ENCODE results near the gene SAC3D1.

SAC3D1 gene

DNA sequence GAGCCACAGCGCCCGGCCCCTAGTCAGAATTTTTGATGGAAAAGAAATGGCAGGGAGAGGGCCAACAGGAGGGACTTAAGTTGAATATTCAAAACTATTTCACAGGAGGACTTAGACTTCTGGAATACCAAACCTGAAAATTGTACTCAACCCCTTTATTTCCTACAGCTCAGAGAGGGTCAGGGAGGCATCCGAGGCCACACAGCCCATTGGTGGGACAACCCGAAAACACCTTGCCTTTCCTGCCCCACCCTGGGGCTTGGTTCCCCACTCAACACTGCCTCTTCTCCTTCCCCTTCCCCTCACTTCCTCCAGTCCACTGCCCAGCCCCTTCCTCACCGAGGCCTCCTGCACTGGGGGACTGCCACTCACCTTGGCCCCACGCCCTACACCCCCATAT lies 16.0 kb downstream of the SAC3D1 start:
- Histone ChIP-seq H3K36me3 (ENCODE audit: control insufficient read depth in 1 of 2, insufficient read depth in 2 of 2, low read length in 2 of 2) (no peaks in the 10 kb centered on the region), H2AK5ac (ENCODE audit: low read length) (no peak overlapping the region), H2BK5ac (ENCODE audit: low read depth, low read length, poor library complexity) (no peak overlapping the region), H3K9ac (ENCODE audit: low read length) (no peak overlapping the region), H3K4me1 (ENCODE audit: control insufficient read depth in 1 of 2, insufficient read depth in 2 of 2, low read length in 2 of 2) (no peaks in the 10 kb centered on the region), H3K4me2 (ENCODE audit: low read length) (no peak overlapping the region), H3K18ac (ENCODE audit: low read length) (no peak overlapping the region), H3K79me1 (ENCODE audit: low read length) (no peaks in the 10 kb centered on the region), H4K12ac (ENCODE audit: low read depth, low read length) (no peak overlapping the region), H3K27ac (ENCODE audit: low read depth, low read length) (no peak overlapping the region), H3K79me2 (ENCODE audit: control insufficient read depth, insufficient read depth, low read length, poor library complexity) (no peaks in the 10 kb centered on the region), H3K4me3 (ENCODE audit: low read depth, low read length) (no peak overlapping the region), H3K23ac (ENCODE audit: low read length) (no peak overlapping the region), H3K14ac (ENCODE audit: low read length) (no peak overlapping the region), H2BK120ac (ENCODE audit: insufficient read depth, low read length, poor library complexity) (no peak overlapping the region), H3K4ac (ENCODE audit: low read depth, low read length) (no peak overlapping the region), H3K9me3 (ENCODE audit: insufficient read depth, low read depth, low read length) (peaks cover 3% of the 10 kb centered on the region), H4K91ac (ENCODE audit: low read depth, low read length) (no peak overlapping the region), H4K8ac (ENCODE audit: low read depth, low read length) (no peak overlapping the region), H3K27me3 (ENCODE audit: insufficient read depth, low read length) (no peaks in the 10 kb centered on the region), H2AFZ (ENCODE audit: insufficient read depth, low read length, poor library complexity) (no peak overlapping the region), H2BK12ac (ENCODE audit: low read length) (no peak overlapping the region)
- no CpG with 5 or more reads among the region's 6 CpGs for WGBS (ENCODE audit: extremely low coverage, insufficient coverage, insufficient read length)
- DNase-seq: no peak

DNA sequence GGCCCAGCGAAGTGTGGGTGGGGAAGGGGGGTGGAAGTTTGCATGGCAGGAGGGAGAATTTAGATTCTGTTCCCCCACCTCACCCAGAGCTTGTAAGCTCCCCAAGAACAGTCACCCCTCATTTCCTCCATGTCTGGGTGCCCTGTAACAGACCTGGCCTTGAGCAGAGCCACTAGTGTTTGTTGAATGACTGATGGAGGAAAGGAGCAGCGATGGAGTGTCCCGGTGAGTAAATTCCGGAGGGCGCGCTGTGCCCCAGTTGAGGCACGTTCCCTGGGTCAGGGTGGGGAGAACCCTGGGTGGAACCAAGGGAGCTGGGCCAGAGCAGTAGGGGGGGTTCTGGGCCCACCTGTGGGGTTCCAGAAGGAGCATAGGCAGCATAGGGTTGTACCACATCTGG lies 16.5 kb downstream of the SAC3D1 start:
- no peaks in the 10 kb centered on the region for H3K27me3 ChIP-seq (ENCODE audit: insufficient read depth, low read length)
- H2BK120ac ChIP-seq (ENCODE audit: insufficient read depth, low read length, poor library complexity): no peak overlapping the region
- H3K9ac ChIP-seq (ENCODE audit: low read length): no peak overlapping the region
- no peak overlapping the region for H2AFZ ChIP-seq (ENCODE audit: insufficient read depth, low read length, poor library complexity)
- no peaks in the 10 kb centered on the region for H3K79me1 ChIP-seq (ENCODE audit: low read length)
- H4K8ac ChIP-seq (ENCODE audit: low read depth, low read length): no peak overlapping the region
- H2BK5ac ChIP-seq (ENCODE audit: low read depth, low read length, poor library complexity): no peak overlapping the region
- no peak overlapping the region for H3K23ac ChIP-seq (ENCODE audit: low read length)
- H4K91ac ChIP-seq (ENCODE audit: low read depth, low read length): no peak overlapping the region
- no peaks in the 10 kb centered on the region for H3K79me2 ChIP-seq (ENCODE audit: control insufficient read depth, insufficient read depth, low read length, poor library complexity)
- WGBS (ENCODE audit: extremely low coverage, insufficient coverage, insufficient read length): no CpG with 5 or more reads among the region's 7 CpGs
- H3K4me3 ChIP-seq (ENCODE audit: low read depth, low read length): no peak overlapping the region
- H2AK5ac ChIP-seq (ENCODE audit: low read length): no peak overlapping the region
- DNase-seq: no peak
- H2BK12ac ChIP-seq (ENCODE audit: low read length): no peak overlapping the region
- H3K14ac ChIP-seq (ENCODE audit: low read length): no peak overlapping the region
- no peaks in the 10 kb centered on the region for H3K4me1 ChIP-seq (ENCODE audit: control insufficient read depth in 1 of 2, insufficient read depth in 2 of 2, low read length in 2 of 2)
- no peak overlapping the region for H3K27ac ChIP-seq (ENCODE audit: low read depth, low read length)
- H3K18ac ChIP-seq (ENCODE audit: low read length): no peak overlapping the region
- no peak overlapping the region for H4K12ac ChIP-seq (ENCODE audit: low read depth, low read length)
- no peak overlapping the region for H3K4me2 ChIP-seq (ENCODE audit: low read length)
- no peak overlapping the region for H3K4ac ChIP-seq (ENCODE audit: low read depth, low read length)
- H3K36me3 ChIP-seq (ENCODE audit: control insufficient read depth in 1 of 2, insufficient read depth in 2 of 2, low read length in 2 of 2): no peaks in the 10 kb centered on the region
- H3K9me3 ChIP-seq (ENCODE audit: insufficient read depth, low read depth, low read length): peaks cover 3% of the 10 kb centered on the region

DNA sequence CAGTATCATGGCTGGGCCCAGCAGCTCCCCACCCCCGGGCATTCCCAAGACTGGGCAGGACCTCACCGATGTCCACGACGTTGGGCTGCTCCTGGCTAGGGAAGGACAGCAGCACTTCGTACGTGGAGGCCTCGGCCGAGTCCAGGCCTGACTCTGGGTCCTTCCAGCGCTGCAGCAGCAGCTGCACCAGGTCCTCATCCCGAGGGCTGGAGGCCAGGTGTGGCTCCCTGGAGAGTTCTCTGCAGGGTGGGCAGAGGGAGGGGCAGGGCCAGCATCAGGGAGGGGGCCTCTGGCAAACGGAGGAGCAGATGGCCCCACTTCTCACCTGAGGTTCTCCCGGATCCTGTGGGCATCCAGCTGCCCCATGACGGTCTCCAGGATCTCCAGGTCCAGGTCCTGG lies 17.0 kb downstream of the SAC3D1 start:
- no peak overlapping the region for H4K12ac ChIP-seq (ENCODE audit: low read depth, low read length)
- no peaks in the 10 kb centered on the region for H3K79me2 ChIP-seq (ENCODE audit: control insufficient read depth, insufficient read depth, low read length, poor library complexity)
- H3K4me3 ChIP-seq (ENCODE audit: low read depth, low read length): no peak overlapping the region
- no peak overlapping the region for H4K8ac ChIP-seq (ENCODE audit: low read depth, low read length)
- H3K14ac ChIP-seq (ENCODE audit: low read length): no peak overlapping the region
- no peak overlapping the region for H2BK5ac ChIP-seq (ENCODE audit: low read depth, low read length, poor library complexity)
- WGBS (ENCODE audit: extremely low coverage, insufficient coverage, insufficient read length): no CpG with 5 or more reads among the region's 13 CpGs
- H3K4me1 ChIP-seq (ENCODE audit: control insufficient read depth in 1 of 2, insufficient read depth in 2 of 2, low read length in 2 of 2): no peaks in the 10 kb centered on the region
- no peak overlapping the region for H3K23ac ChIP-seq (ENCODE audit: low read length)
- no peak overlapping the region for H2BK120ac ChIP-seq (ENCODE audit: insufficient read depth, low read length, poor library complexity)
- no peaks in the 10 kb centered on the region for H3K27me3 ChIP-seq (ENCODE audit: insufficient read depth, low read length)
- H2AK5ac ChIP-seq (ENCODE audit: low read length): no peak overlapping the region
- H3K9me3 ChIP-seq (ENCODE audit: insufficient read depth, low read depth, low read length): peaks cover 3% of the 10 kb centered on the region
- H2BK12ac ChIP-seq (ENCODE audit: low read length): no peak overlapping the region
- H3K36me3 ChIP-seq (ENCODE audit: control insufficient read depth in 1 of 2, insufficient read depth in 2 of 2, low read length in 2 of 2): no peaks in the 10 kb centered on the region
- DNase-seq: no peak
- no peak overlapping the region for H3K18ac ChIP-seq (ENCODE audit: low read length)
- no peak overlapping the region for H3K4me2 ChIP-seq (ENCODE audit: low read length)
- H4K91ac ChIP-seq (ENCODE audit: low read depth, low read length): no peak overlapping the region
- no peak overlapping the region for H3K4ac ChIP-seq (ENCODE audit: low read depth, low read length)
- H2AFZ ChIP-seq (ENCODE audit: insufficient read depth, low read length, poor library complexity): no peak overlapping the region
- H3K9ac ChIP-seq (ENCODE audit: low read length): no peak overlapping the region
- H3K27ac ChIP-seq (ENCODE audit: low read depth, low read length): no peak overlapping the region
- H3K79me1 ChIP-seq (ENCODE audit: low read length): no peaks in the 10 kb centered on the region

DNA sequence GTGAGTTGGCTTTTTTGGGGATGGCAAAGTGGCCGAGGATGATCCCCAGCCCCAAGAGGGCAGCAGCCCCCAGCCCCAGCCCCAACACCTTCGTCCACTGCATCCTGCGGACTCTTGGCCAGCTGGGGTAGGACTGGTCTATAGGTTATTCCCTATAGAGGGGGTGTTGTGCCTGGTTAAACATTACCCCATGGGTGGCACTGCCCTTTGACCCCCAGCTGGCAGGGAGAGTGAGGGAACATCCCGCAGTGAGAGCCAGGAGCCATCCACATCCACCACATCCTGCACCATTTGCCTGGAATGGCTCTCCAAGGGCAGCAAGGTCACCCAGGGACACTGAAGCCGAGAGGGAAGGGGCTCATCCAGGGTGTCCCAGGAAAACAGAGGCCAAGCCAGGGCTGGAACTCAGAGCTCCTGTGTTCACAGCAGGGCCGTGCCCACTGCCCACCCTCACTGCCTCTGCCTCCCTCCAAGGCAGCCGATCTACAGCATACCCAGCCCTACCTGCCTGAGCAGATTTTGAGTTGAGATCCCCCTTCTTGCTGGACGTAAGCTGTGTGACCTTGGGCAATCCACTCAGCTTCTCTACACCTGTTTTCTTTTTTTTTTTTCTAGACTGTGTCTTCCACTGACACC lies 17.5 kb downstream of the SAC3D1 start, which contains the start of gene NAALADL1:
TSS of gene NAALADL1 (minus strand) at position 135 of the 636 bp plus-strand sequence. CDS start at position 103, 32 bp downstream.
- DNase-seq: no peak
- no peak within 1 kb of the TSS for H3K23ac ChIP-seq (ENCODE audit: low read length)
- no peak within 1 kb of the TSS for H2BK120ac ChIP-seq (ENCODE audit: insufficient read depth, low read length, poor library complexity)
- no peak within 1 kb of the TSS for H3K18ac ChIP-seq (ENCODE audit: low read length)
- peaks cover 2% of the 10 kb centered on the region for H3K9me3 ChIP-seq (ENCODE audit: insufficient read depth, low read depth, low read length)
- no peak within 1 kb of the TSS for H3K27ac ChIP-seq (ENCODE audit: low read depth, low read length)
- H3K14ac ChIP-seq (ENCODE audit: low read length): no peak within 1 kb of the TSS
- H3K79me1 ChIP-seq (ENCODE audit: low read length): no peaks in the 10 kb centered on the region
- H3K79me2 ChIP-seq (ENCODE audit: control insufficient read depth, insufficient read depth, low read length, poor library complexity): no peaks in the 10 kb centered on the region
- no peak within 1 kb of the TSS for H2BK12ac ChIP-seq (ENCODE audit: low read length)
- H4K91ac ChIP-seq (ENCODE audit: low read depth, low read length): no peak within 1 kb of the TSS
- no peak within 1 kb of the TSS for H4K8ac ChIP-seq (ENCODE audit: low read depth, low read length)
- H3K27me3 ChIP-seq (ENCODE audit: insufficient read depth, low read length): no peaks in the 10 kb centered on the region
- no CpG with 5 or more reads among the region's 8 CpGs for WGBS (ENCODE audit: extremely low coverage, insufficient coverage, insufficient read length)
- H2BK5ac ChIP-seq (ENCODE audit: low read depth, low read length, poor library complexity): no peak within 1 kb of the TSS
- no peak within 1 kb of the TSS for H4K12ac ChIP-seq (ENCODE audit: low read depth, low read length)
- H3K4me1 ChIP-seq (ENCODE audit: control insufficient read depth in 1 of 2, insufficient read depth in 2 of 2, low read length in 2 of 2): no peaks in the 10 kb centered on the region
- no peak within 1 kb of the TSS for H3K4me2 ChIP-seq (ENCODE audit: low read length)
- H2AFZ ChIP-seq (ENCODE audit: insufficient read depth, low read length, poor library complexity): no peak within 1 kb of the TSS
- no peak within 1 kb of the TSS for H3K4me3 ChIP-seq (ENCODE audit: low read depth, low read length)
- no peaks in the 10 kb centered on the region for H3K36me3 ChIP-seq (ENCODE audit: control insufficient read depth in 1 of 2, insufficient read depth in 2 of 2, low read length in 2 of 2)
- H3K4ac ChIP-seq (ENCODE audit: low read depth, low read length): no peak within 1 kb of the TSS
- H2AK5ac ChIP-seq (ENCODE audit: low read length): no peak within 1 kb of the TSS
- H3K9ac ChIP-seq (ENCODE audit: low read length): no peak within 1 kb of the TSS
